Testis (tissue), 3 donors: Measurements from ENCODE around the gene FAM117B. TPM values are rescaled to one million over a fixed set of nuclear protein-coding genes. Genes with fewer than 3 reads are reported as not detected.

ENCODE experiments used
- DNase-seq: peaks from one replicate; pipeline ENCODE4 v3.0.0-alpha.2; 2019
- H3K27ac ChIP-seq, 2 donors: fragments of 200-600 bp; sonication (generic); one replicate each; pipeline ENCODE4 v1.5.1; 2019
- H3K27me3 ChIP-seq: fragments of 200-600 bp; sonication (generic); one replicate; pipeline ENCODE4 v1.5.1; 2019
- H3K36me3 ChIP-seq: fragments of 200-600 bp; sonication (generic); one replicate; pipeline ENCODE4 v1.5.1; 2017; ENCODE audit warnings: low read depth; ENCODE audit errors: missing control alignments
- H3K4me1 ChIP-seq: fragments of 200-600 bp; sonication (generic); one replicate; pipeline ENCODE4 v1.5.1; 2019
- H3K4me3 ChIP-seq, 2 donors: fragments of 200-600 bp; sonication (generic); one replicate each; pipeline ENCODE4 v1.5.1; 2017 to 2019
- H3K9me3 ChIP-seq: fragments of 200-600 bp; sonication (generic); one replicate; pipeline ENCODE4 v1.5.1; 2017
- CTCF ChIP-seq, 3 experiments: fragments of 450-650 bp in 2 of 3; fragments of 200-600 bp in 1 of 3; sonication (generic) in 1 of 3; IDR thresholded peaks; one replicate each; pipeline ENCODE4 v1.5.1; 2016 to 2019; ENCODE audit warnings: antibody characterized with exemption in 3 of 3, mild to moderate bottlenecking in 2 of 3, moderate library complexity in 1 of 3
- POLR2A ChIP-seq: fragments of 450-650 bp; IDR thresholded peaks from one replicate; pipeline ENCODE4 v1.6.1; 2017; ENCODE audit warnings: antibody characterized with exemption, mild to moderate bottlenecking, moderate library complexity
- WGBS, 2 donors: methylation state at CpG; one replicate each; pipeline ENCODE4 v1.1.5; 2018; 5-methylcytosine and 5-hydroxymethylcytosine counted together
- intact Hi-C: fragments of 100-400 bp; cut with DNase I; formaldehyde crosslinking; loops from one replicate; pipeline ENCODE4 v1.15.1; 2023; ENCODE audit warnings: low total_unique reads
- polyA plus RNA-seq: library from polyadenylated mRNA; stranded (reverse); fragments of 350-450 nt; fragmentation: Illumina TruSeq; extraction: RNeasy Lipid Tissue Mini Kit (QIAGEN cat#74804); gene quantifications from one replicate; pipeline ENCODE4 v1.2.3, GENCODE V29; 2014; ENCODE audit warnings: low read depth, low replicate concordance; ENCODE audit not compliant: insufficient read depth
- total RNA-seq, 2 donors: library from RNA; depleted of rRNA; stranded (reverse); fragments of >200 nt; gene quantifications; one replicate each; pipeline ENCODE4 v1.2.3, GENCODE V29; 2016

Gene FAM117B
- total and polyA plus RNA-seq, 3 donors from 2014 or later, result 9.8 to 34.7 (median 28.0) TPM

GRCh38 chr2:202599105-202599504 is 35.7 kb upstream of the FAM117B start:
- no peak overlapping the region for H3K4me3 ChIP-seq
- no peak overlapping the region for H3K27ac ChIP-seq
- intact Hi-C loops, result no loop called here
- H3K4me1 ChIP-seq, result no peaks in the 10 kb centered on the region
- no peaks in the 10 kb centered on the region for H3K36me3 ChIP-seq
- DNase-seq, result no peak
- TF ChIP-seq POLR2A, result no peak
- no peak for TF ChIP-seq CTCF (IDR thresholded peaks at IDR 0.05)
- no peaks in the 10 kb centered on the region for H3K9me3 ChIP-seq
- WGBS, 2 donors, result 94 to 95% methylated on average over 2 of the region's 2 CpGs
- no peaks in the 10 kb centered on the region for H3K27me3 ChIP-seq

- Histone ChIP-seq H3K36me3 (no peaks in the 10 kb centered on the region), H3K27ac (no peak overlapping the region), H3K27me3 (no peaks in the 10 kb centered on the region), H3K4me1 (no peaks in the 10 kb centered on the region), H3K9me3 (no peaks in the 10 kb centered on the region), H3K4me3 (no peak overlapping the region)
- no peak for DNase-seq
- WGBS, 2 donors, result 41 to 63% methylated on average over 4 of the region's 4 CpGs
- intact Hi-C loops, result no loop called here
- TF ChIP-seq POLR2A (no peak), CTCF (IDR thresholded peaks at IDR 0.05) (no peak)
Observed at GRCh38 chr2:202599911-202600310, 34.9 kb upstream of the FAM117B start.

- Histone ChIP-seq H3K9me3 (no peaks in the 10 kb centered on the region), H3K4me1 (no peaks in the 10 kb centered on the region), H3K4me3 (no peak overlapping the region), H3K27ac (no peak overlapping the region), H3K36me3 (no peaks in the 10 kb centered on the region), H3K27me3 (no peaks in the 10 kb centered on the region)
- DNase-seq, result no peak
- intact Hi-C loops, result no loop called here
- WGBS, 2 donors, result 80 to 83% methylated on average over 4 of the region's 4 CpGs
- TF ChIP-seq CTCF (IDR thresholded peaks at IDR 0.05) (no peak), POLR2A (no peak)
Observed at GRCh38 chr2:202604699-202605098, 30.1 kb upstream of the FAM117B start.

DNA sequence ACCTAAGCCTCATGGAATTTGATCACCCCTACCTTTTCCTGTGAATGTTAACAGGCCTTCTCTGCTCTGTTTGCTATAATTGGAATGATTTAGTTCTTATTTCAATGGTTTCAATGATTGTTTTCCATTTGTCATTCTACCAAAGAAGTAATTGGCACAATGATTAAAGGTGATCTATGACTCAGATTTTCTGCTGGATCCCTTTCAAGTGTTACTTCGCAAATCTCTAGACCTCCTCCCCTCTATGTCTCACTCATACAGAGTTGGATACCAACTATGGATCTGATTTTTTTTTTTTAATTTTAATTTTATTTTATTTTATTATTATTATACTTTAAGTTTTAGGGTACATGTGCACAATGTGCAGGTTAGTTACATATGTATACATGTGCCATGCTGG is 29.6 kb upstream of the FAM117B start:
- no peaks in the 10 kb centered on the region for H3K36me3 ChIP-seq
- no peaks in the 10 kb centered on the region for H3K4me1 ChIP-seq
- no peaks in the 10 kb centered on the region for H3K27me3 ChIP-seq
- WGBS, 2 donors, result 80 to 96% methylated on average over 1 of the region's 1 CpG
- intact Hi-C loops, result no loop called here
- H3K9me3 ChIP-seq, result no peaks in the 10 kb centered on the region
- DNase-seq, result no peak
- H3K27ac ChIP-seq, result no peak overlapping the region
- H3K4me3 ChIP-seq, result no peak overlapping the region
- TF ChIP-seq CTCF (IDR thresholded peaks at IDR 0.05) (no peak), POLR2A (no peak)

- H3K9me3 ChIP-seq, result no peaks in the 10 kb centered on the region
- H3K4me3 ChIP-seq, result no peak overlapping the region
- TF ChIP-seq CTCF (IDR thresholded peaks at IDR 0.05), result no peak
- no peak for TF ChIP-seq POLR2A
- no peaks in the 10 kb centered on the region for H3K27me3 ChIP-seq
- H3K4me1 ChIP-seq, result peaks cover 15% of the 10 kb centered on the region
- no peak for DNase-seq
- WGBS, 2 donors, result 85 to 92% methylated on average over 2 of the region's 2 CpGs
- no peaks in the 10 kb centered on the region for H3K36me3 ChIP-seq
- no peak overlapping the region for H3K27ac ChIP-seq
- intact Hi-C loops, result no loop called here
Observed at GRCh38 chr2:202608142-202608852, 26.5 kb upstream of the FAM117B start.
